Fibroblast of lung (primary cell): ENCODE data around the gene G3BP2. TPM values are rescaled to one million over a fixed set of nuclear protein-coding genes. Genes with fewer than 3 reads are reported as not detected.
"Not testable (repeated sequence)": the region's sequence is repeated elsewhere in the genome, so short reads cannot be mapped to it uniquely, and the experiment has no call there.

ENCODE experiments used
- DNase-seq, 2 donors: peaks; one replicate each; pipeline versions ENCODE4 v3.0.0 to v3.0.0-alpha.2; 2010; ENCODE audit warnings: low read depth in 2 of 2
- H2AFZ ChIP-seq: 2 replicates; pipeline ENCODE4 v1.5.1; 2012; ENCODE audit warnings: low read length, control low read depth, inconsistent platforms
- H3K27ac ChIP-seq: 2 replicates; pipeline ENCODE4 v1.5.1; 2011; ENCODE audit warnings: low read length, control low read depth; ENCODE audit not compliant: insufficient read depth
- H3K27me3 ChIP-seq: 2 replicates; pipeline ENCODE4 v1.5.1; 2011; ENCODE audit warnings: mild to moderate bottlenecking, low read length; ENCODE audit not compliant: control insufficient read depth, insufficient read depth
- H3K36me3 ChIP-seq: 2 replicates; pipeline ENCODE4 v1.5.1; 2011; ENCODE audit warnings: low read length; ENCODE audit not compliant: control insufficient read depth, insufficient read depth
- H3K4me1 ChIP-seq: 2 replicates; pipeline ENCODE4 v1.5.1; 2011; ENCODE audit warnings: low read length; ENCODE audit not compliant: control insufficient read depth, insufficient read depth; ENCODE audit errors: extremely low read depth
- H3K4me2 ChIP-seq: 2 replicates; pipeline ENCODE4 v1.5.1; 2011; ENCODE audit warnings: low read length, control low read depth; ENCODE audit not compliant: insufficient read depth; ENCODE audit errors: extremely low read depth
- H3K4me3 ChIP-seq, 4 experiments: fragments of 200-600 bp in 1 of 4; sonication (generic) in 1 of 4; replicated peaks in 1 of 4; 2 replicates each; pipeline ENCODE4 v1.5.1; 2011 to 2016; ENCODE audit warnings: low read length in 4 of 4, low read depth in 3 of 4, mild to moderate bottlenecking in 3 of 4, control low read depth in 2 of 4, inconsistent platforms in 1 of 4, mixed read lengths in 1 of 4; ENCODE audit not compliant: insufficient read depth in 1 of 4; ENCODE audit errors: control extremely low read depth in 1 of 4
- H3K79me2 ChIP-seq: 2 replicates; pipeline ENCODE4 v1.5.1; 2012; ENCODE audit warnings: mild to moderate bottlenecking, low read length, inconsistent platforms; ENCODE audit not compliant: control insufficient read depth, insufficient read depth
- H3K9ac ChIP-seq: 2 replicates; pipeline ENCODE4 v1.5.1; 2011; ENCODE audit warnings: mild to moderate bottlenecking, low read length, control low read depth; ENCODE audit not compliant: insufficient read depth
- H3K9me3 ChIP-seq: 2 replicates; pipeline ENCODE4 v1.5.1; 2012; ENCODE audit warnings: low read depth, low read length; ENCODE audit not compliant: control insufficient read depth, insufficient read depth
- H4K20me1 ChIP-seq: 2 replicates; pipeline ENCODE4 v1.5.1; 2011; ENCODE audit warnings: low read length; ENCODE audit not compliant: control insufficient read depth, insufficient read depth; ENCODE audit errors: extremely low read depth
- EZH2 ChIP-seq: IDR thresholded peaks from 2 replicates; pipeline ENCODE4 v1.5.1; 2012; ENCODE audit warnings: low read length, control low read depth, mild to moderate bottlenecking; ENCODE audit errors: missing control alignments
- polyA plus RNA-seq, 2 donors: library from polyadenylated mRNA; depleted of rRNA in 1 of 2; stranded (reverse) in 1 of 2; unstranded in 1 of 2; fragments of >200 nt; gene quantifications; 2 replicates each; pipeline ENCODE4 v1.2.1, GENCODE V29; 2011 to 2012; ENCODE audit warnings: missing spikeins in 1 of 2
- total RNA-seq: library from RNA; depleted of rRNA; stranded (reverse); fragments of >200 nt; gene quantifications from 2 replicates; pipeline ENCODE4 v1.2.1, GENCODE V29; 2014
- TF ChIP-seq, protein P1 (sequence below), 2 donors: IDR thresholded peaks in 1 of 2; conservative IDR thresholded peaks in 1 of 2; 1 replicate in 1 of 2; 2 replicates in 1 of 2; pipeline ENCODE4 v1.5.1; 2011 to 2012; ENCODE audit warnings: low read length in 2 of 2, control low read depth in 1 of 2, inconsistent platforms in 1 of 2, low read depth in 1 of 2, mild to moderate bottlenecking in 1 of 2

Gene G3BP2
- total and polyA plus RNA-seq, 2 donors (not counting 1 experiment from before 2014, with no cell fraction given) = 143 TPM

- no peaks in the 10 kb centered on the region for H3K36me3 ChIP-seq
- no peaks in the 10 kb centered on the region for H3K9me3 ChIP-seq
- no peaks in the 10 kb centered on the region for H3K27me3 ChIP-seq
- H3K4me1 ChIP-seq = no peaks in the 10 kb centered on the region
- H2AFZ ChIP-seq = no peak overlapping the region
- no peak overlapping the region for H3K27ac ChIP-seq
- H3K79me2 ChIP-seq = no peaks in the 10 kb centered on the region
- H3K4me3 ChIP-seq = no peak overlapping the region
- TF ChIP-seq, protein P1, sequence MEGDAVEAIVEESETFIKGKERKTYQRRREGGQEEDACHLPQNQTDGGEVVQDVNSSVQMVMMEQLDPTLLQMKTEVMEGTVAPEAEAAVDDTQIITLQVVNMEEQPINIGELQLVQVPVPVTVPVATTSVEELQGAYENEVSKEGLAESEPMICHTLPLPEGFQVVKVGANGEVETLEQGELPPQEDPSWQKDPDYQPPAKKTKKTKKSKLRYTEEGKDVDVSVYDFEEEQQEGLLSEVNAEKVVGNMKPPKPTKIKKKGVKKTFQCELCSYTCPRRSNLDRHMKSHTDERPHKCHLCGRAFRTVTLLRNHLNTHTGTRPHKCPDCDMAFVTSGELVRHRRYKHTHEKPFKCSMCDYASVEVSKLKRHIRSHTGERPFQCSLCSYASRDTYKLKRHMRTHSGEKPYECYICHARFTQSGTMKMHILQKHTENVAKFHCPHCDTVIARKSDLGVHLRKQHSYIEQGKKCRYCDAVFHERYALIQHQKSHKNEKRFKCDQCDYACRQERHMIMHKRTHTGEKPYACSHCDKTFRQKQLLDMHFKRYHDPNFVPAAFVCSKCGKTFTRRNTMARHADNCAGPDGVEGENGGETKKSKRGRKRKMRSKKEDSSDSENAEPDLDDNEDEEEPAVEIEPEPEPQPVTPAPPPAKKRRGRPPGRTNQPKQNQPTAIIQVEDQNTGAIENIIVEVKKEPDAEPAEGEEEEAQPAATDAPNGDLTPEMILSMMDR (conservative IDR thresholded peaks at IDR 0.05 in 1 of 2, IDR thresholded peaks at IDR 0.05 in 1 of 2; ENCODE audit: low read depth in 1 of 2, low read length in 2 of 2) = no peak
- TF ChIP-seq EZH2 = no peak
- no peak overlapping the region for H3K4me2 ChIP-seq
- no peak overlapping the region for H3K9ac ChIP-seq
- no peaks in the 10 kb centered on the region for H4K20me1 ChIP-seq
- DNase-seq = no peak
These were observed 23.4 kb upstream of the G3BP2 start for GRCh38 chr4:75696581-75696980.

DNA sequence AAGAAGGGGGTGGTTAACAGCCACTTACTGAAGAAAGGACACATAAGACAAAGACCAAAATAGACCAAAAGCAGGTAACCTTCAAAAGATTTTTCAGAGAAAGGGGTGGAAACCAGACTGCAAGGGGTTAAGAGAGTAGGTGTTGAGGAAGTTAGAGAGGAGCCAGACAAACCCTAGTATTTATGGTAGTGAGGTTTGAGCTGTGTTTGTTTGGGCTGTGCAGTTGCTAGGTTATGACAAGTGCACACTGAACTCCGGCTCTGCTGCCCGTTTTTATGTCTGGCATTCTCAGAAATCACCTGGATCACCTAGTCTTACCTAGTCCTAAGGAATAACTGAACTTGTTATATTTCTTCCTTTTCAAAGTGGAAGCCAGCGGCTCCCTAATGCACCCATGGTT is 22.9 kb upstream of the G3BP2 start:
- Histone ChIP-seq H3K4me3 (no peak overlapping the region), H2AFZ (no peak overlapping the region), H3K27ac (no peak overlapping the region), H3K36me3 (no peaks in the 10 kb centered on the region), H4K20me1 (no peaks in the 10 kb centered on the region), H3K9ac (no peak overlapping the region), H3K79me2 (no peaks in the 10 kb centered on the region), H3K4me1 (no peaks in the 10 kb centered on the region), H3K27me3 (no peaks in the 10 kb centered on the region), H3K4me2 (no peak overlapping the region), H3K9me3 (no peaks in the 10 kb centered on the region)
- TF ChIP-seq EZH2 = no peak
- TF ChIP-seq, protein P1 (conservative IDR thresholded peaks at IDR 0.05 in 1 of 2, IDR thresholded peaks at IDR 0.05 in 1 of 2; ENCODE audit: low read depth in 1 of 2, low read length in 2 of 2) = no peak
- DNase-seq = no peak

DNA sequence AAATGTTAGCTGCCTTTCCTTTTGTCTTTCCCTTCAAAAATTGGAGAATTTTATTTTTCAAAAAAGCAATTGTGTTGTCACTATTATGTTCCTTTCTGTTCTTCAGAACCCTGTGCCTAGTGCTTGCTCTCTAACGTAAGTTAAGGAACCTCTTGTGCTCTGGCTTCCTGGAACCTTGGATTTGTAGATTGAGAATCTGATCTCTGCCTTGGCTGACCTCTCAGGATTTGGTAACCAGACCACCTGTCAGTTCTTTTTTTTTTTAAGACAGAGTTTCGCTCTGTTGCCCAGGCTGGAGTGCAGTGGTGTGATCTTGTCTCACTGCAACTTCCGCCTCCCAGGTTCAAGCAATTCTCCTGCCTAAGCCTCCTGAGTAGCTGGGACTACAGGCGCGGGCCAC is 18.9 kb upstream of the G3BP2 start:
- H4K20me1 ChIP-seq, H3K4me3 ChIP-seq, H3K9me3 ChIP-seq, DNase-seq, H3K27me3 ChIP-seq, H2AFZ ChIP-seq, H3K4me1 ChIP-seq, H3K9ac ChIP-seq, H3K27ac ChIP-seq, H3K79me2 ChIP-seq, H3K4me2 ChIP-seq, H3K36me3 ChIP-seq: not testable (repeated sequence)

DNA sequence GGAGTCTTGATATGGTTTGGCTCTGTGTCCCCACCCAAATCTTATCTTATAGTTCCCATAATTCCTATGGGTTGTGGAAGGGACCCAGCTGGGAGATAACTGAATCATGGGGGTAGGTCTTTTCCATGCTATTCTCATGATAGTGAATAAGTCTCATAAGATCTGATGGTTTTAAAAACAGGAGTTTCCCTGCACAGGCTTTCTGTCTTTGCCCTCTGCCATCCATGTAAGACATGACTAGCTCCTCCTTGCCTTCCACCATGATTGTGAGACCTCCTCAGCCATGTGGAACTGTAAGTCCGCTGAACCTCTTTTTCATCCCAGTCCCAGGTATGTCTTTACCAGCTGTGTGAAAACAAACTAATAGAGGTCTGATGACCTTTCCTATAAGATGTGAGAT is 13.9 kb upstream of the G3BP2 start:
- not testable (repeated sequence) for H3K9ac ChIP-seq, H3K79me2 ChIP-seq, H3K9me3 ChIP-seq, H3K36me3 ChIP-seq, H3K4me3 ChIP-seq, H4K20me1 ChIP-seq, H3K4me1 ChIP-seq, H3K27me3 ChIP-seq, H3K27ac ChIP-seq, H3K4me2 ChIP-seq, DNase-seq, H2AFZ ChIP-seq
